SU-DHL-6 (cell line): Measurements from ENCODE around the gene IGSF22.

Experiments
- H2AFZ ChIP-seq: fragments of 200-600 bp; sonication (generic); 2 replicates; pipeline ENCODE4 v1.6.1; 2014; ENCODE audit warnings: low read depth, mild to moderate bottlenecking, moderate library complexity, mixed read lengths, antibody characterized with exemption, low read length; ENCODE audit not compliant: severe bottlenecking
- H3F3A ChIP-seq: fragments of 200-600 bp; shearing (Covaris generic); 2 replicates; pipeline ENCODE4 v1.6.0; 2016; ENCODE audit warnings: antibody characterized with exemption, mild to moderate bottlenecking; ENCODE audit not compliant: insufficient read depth
- H3K27ac ChIP-seq: fragments of 200-600 bp; sonication (generic); 2 replicates; pipeline ENCODE4 v1.5.1; 2016; ENCODE audit warnings: low read depth, mild to moderate bottlenecking, low read length, moderate library complexity, mixed read lengths
- H3K27me3 ChIP-seq: fragments of 200-600 bp; sonication (generic), shearing (Covaris generic); 2 replicates; pipeline ENCODE4 v1.6.0; 2014; ENCODE audit warnings: mild to moderate bottlenecking, low read length
- H3K36me3 ChIP-seq: fragments of 200-600 bp; sonication (generic); 2 replicates; pipeline ENCODE4 v1.6.1; 2014; ENCODE audit warnings: mild to moderate bottlenecking, low read length, mixed read lengths
- H3K4me2 ChIP-seq: fragments of 300-600, 200-600 bp; shearing (Covaris generic), sonication (generic); 2 replicates; pipeline ENCODE4 v1.6.0; 2014; ENCODE audit warnings: low read length, low read depth, mild to moderate bottlenecking; ENCODE audit not compliant: poor library complexity, severe bottlenecking
- H3K4me3 ChIP-seq: fragments of 200-600 bp; sonication (generic); 2 replicates; pipeline ENCODE4 v1.5.1; 2014; ENCODE audit warnings: antibody characterized with exemption, low read length, mild to moderate bottlenecking, mixed read lengths; ENCODE audit not compliant: insufficient read depth, poor library complexity, severe bottlenecking
- H3K79me2 ChIP-seq: fragments of 200-600 bp; sonication (generic); 2 replicates; pipeline ENCODE4 v1.6.1; 2014; ENCODE audit warnings: mild to moderate bottlenecking, low read length, moderate library complexity; ENCODE audit not compliant: insufficient read depth
- H3K9ac ChIP-seq: fragments of 200-600 bp; sonication (generic); 2 replicates; pipeline ENCODE4 v1.7.0; 2014; ENCODE audit warnings: mild to moderate bottlenecking, low read length
- H3K9me2 ChIP-seq: fragments of 200-600 bp; sonication (generic); replicated peaks from 2 replicates; pipeline ENCODE4 v1.6.1; 2014; ENCODE audit warnings: low read length; ENCODE audit not compliant: insufficient read depth
- H3K9me3 ChIP-seq: fragments of 200-600 bp; sonication (generic); 2 replicates; pipeline ENCODE4 v1.6.1; 2014; ENCODE audit warnings: low read length, mixed read lengths; ENCODE audit not compliant: insufficient read depth
- H4K20me1 ChIP-seq: fragments of 200-600 bp; sonication (generic); 2 replicates; pipeline ENCODE4 v1.6.1; 2014; ENCODE audit warnings: low read depth, mild to moderate bottlenecking, antibody characterized with exemption, low read length, moderate library complexity, mixed read lengths
- CTCF ChIP-seq: fragments of 200-600 bp; sonication (generic); IDR thresholded peaks from one replicate; pipeline ENCODE4 v1.5.1; 2017; ENCODE audit warnings: antibody characterized with exemption, mild to moderate bottlenecking, low read length, moderate library complexity; ENCODE audit not compliant: insufficient read depth, poor library complexity, severe bottlenecking
- EZH2phosphoT487 ChIP-seq: fragments of 200-600 bp; sonication (generic), shearing (Covaris generic); conservative IDR thresholded peaks from 2 replicates; pipeline ENCODE4 v1.6.1; 2018; ENCODE audit warnings: mild to moderate bottlenecking, antibody characterized with exemption, low read length, moderate library complexity, mixed read lengths

Gene IGSF22

GRCh38 chr11:18657673-18658072 lies 68.3 kb downstream of the IGSF22 start:
- H3F3A ChIP-seq: no peaks in the 10 kb centered on the region
- TF ChIP-seq CTCF: no peak
- no peak for TF ChIP-seq EZH2phosphoT487
- no peak overlapping the region for H3K9ac ChIP-seq
- no peaks in the 10 kb centered on the region for H3K36me3 ChIP-seq
- H3K9me2 ChIP-seq: no peaks in the 10 kb centered on the region
- no peak overlapping the region for H3K27ac ChIP-seq
- no peaks in the 10 kb centered on the region for H3K27me3 ChIP-seq
- H3K79me2 ChIP-seq: no peaks in the 10 kb centered on the region
- no peaks in the 10 kb centered on the region for H3K9me3 ChIP-seq
- H3K4me3 ChIP-seq: no peak overlapping the region
- H4K20me1 ChIP-seq: no peaks in the 10 kb centered on the region
- no peak overlapping the region for H3K4me2 ChIP-seq
- H2AFZ ChIP-seq: no peak overlapping the region
